Aorta (tissue), 5 donors: ENCODE measurements around the gene SNRNP25. TPM values are rescaled to one million over a fixed set of nuclear protein-coding genes. Genes with fewer than 3 reads are reported as not detected.

Source experiments
- ATAC-seq: fragments of 200-7000 bp; cut with Tn5 transposase; one replicate; pipeline ENCODE4 v1.9.1; 2022; ENCODE audit warnings: moderate library complexity; ENCODE audit not compliant: low FRiP score
- DNase-seq, 2 donors: peaks; one replicate each; pipeline ENCODE4 v3.0.0-alpha.2; 2020
- H3K27ac ChIP-seq, 2 donors: one replicate each; pipeline ENCODE4 v1.5.1; 2013; ENCODE audit warnings: low read length in 2 of 2, mild to moderate bottlenecking in 2 of 2, moderate library complexity in 2 of 2, control low read depth in 1 of 2, inconsistent platforms in 1 of 2, low read depth in 1 of 2
- H3K27me3 ChIP-seq, 2 donors: one replicate each; pipeline ENCODE4 v1.6.1; 2013; ENCODE audit warnings: control low read depth in 1 of 2, low read length in 1 of 2, mild to moderate bottlenecking in 1 of 2, moderate library complexity in 1 of 2; ENCODE audit not compliant: insufficient read depth in 2 of 2, control insufficient read depth in 1 of 2
- H3K36me3 ChIP-seq, 2 donors: one replicate each; pipeline ENCODE4 v1.6.1; 2013; ENCODE audit warnings: control low read depth in 1 of 2, low read length in 1 of 2, mild to moderate bottlenecking in 1 of 2; ENCODE audit not compliant: insufficient read depth in 2 of 2, control insufficient read depth in 1 of 2
- H3K4me1 ChIP-seq, 2 donors: one replicate each; pipeline ENCODE4 v1.6.1; 2013; ENCODE audit warnings: low read length in 2 of 2, control low read depth in 1 of 2, mild to moderate bottlenecking in 1 of 2, moderate library complexity in 1 of 2; ENCODE audit not compliant: insufficient read depth in 2 of 2, control insufficient read depth in 1 of 2
- H3K4me3 ChIP-seq, 2 donors: one replicate each; pipeline ENCODE4 v1.5.1; 2013; ENCODE audit warnings: low read length in 2 of 2, control low read depth in 1 of 2, mild to moderate bottlenecking in 1 of 2
- H3K9me3 ChIP-seq: one replicate; pipeline ENCODE4 v1.6.1; 2013; ENCODE audit warnings: mild to moderate bottlenecking, low read length; ENCODE audit not compliant: control insufficient read depth
- WGBS, 2 donors: extraction: QIAGEN DNeasy Blood & Tissue Kit; methylation state at CpG; one replicate each; pipeline ENCODE4 v1.1.7; 2013; 5-methylcytosine and 5-hydroxymethylcytosine counted together
- intact Hi-C, 2 donors: fragments of 100-400 bp; cut with DNase I; formaldehyde crosslinking; loops; one replicate each; pipeline versions ENCODE4 v1.14.2 to v1.15.0; 2022
- polyA plus RNA-seq, 2 donors: library from polyadenylated mRNA; stranded (reverse); fragments of 200-250 nt; gene quantifications; one replicate each; pipeline ENCODE4 v1.2.3, GENCODE V29; 2013
- total RNA-seq, 2 donors: library from RNA; stranded (reverse); fragmentation: NEBNext Ultra II Directional; extraction: Animal tissue kit (Norgen Biotek cat#: 25700); gene quantifications; one replicate each; pipeline ENCODE4 v1.2.1, GENCODE V29; 2021
- donor health status: healthy with polysubstance abuse.
- donor health status: Bipolar disorder and iron deficiency.
- donor health status: DM: no; HTN: no; CAD: no.
- donor health status: DM: no; HTN: no; CAD: no.
- donor health status: DM: yes; HTN: yes; CAD: no.

The SNRNP25 gene
- total and polyA plus RNA-seq, 4 donors, result 10.7 to 32.2 (median 14.8) TPM

- Histone ChIP-seq H3K4me3 (peak within 1 kb of the TSS; percentile 36 to 73), H3K36me3 (no peaks in the 10 kb centered on the region), H3K27ac (peak within 1 kb of the TSS in 1 of 2 donors; percentile 66), H3K9me3 (no peaks in the 10 kb centered on the region), H3K4me1 (peaks cover 0 to 3% of the 10 kb centered on the region in 2 donors), H3K27me3 (no peaks in the 10 kb centered on the region)
- WGBS, 2 donors, result 24 to 30% methylated on average over 44 to 62 of the region's 62 CpGs
- intact Hi-C loops, result no loop called here
- DNase-seq (peak in 1 of 2 donors; percentile 91), ATAC-seq (peak; percentile 64)
Measured at GRCh38 chr16:72561-73548, 19.2 kb downstream of the SNRNP25 start, which contains the start of gene RHBDF1. TSS of gene RHBDF1 (minus strand) at chr16:72631. CDS start at chr16:65015, 7,616 bp downstream.

- no peaks in the 10 kb centered on the region for H3K9me3 ChIP-seq
- no peak overlapping the region for H3K4me3 ChIP-seq
- ATAC-seq (no peak), DNase-seq (no peak)
- intact Hi-C loops, result no loop called here
- no peaks in the 10 kb centered on the region for H3K27me3 ChIP-seq
- H3K36me3 ChIP-seq, result no peaks in the 10 kb centered on the region
- H3K4me1 ChIP-seq, result peaks cover 0 to 3% of the 10 kb centered on the region in 2 donors
- 45 to 52% methylated on average over 12 of the region's 12 CpGs for WGBS, 2 donors
- H3K27ac ChIP-seq, result peak overlapping the region in 1 of 2 donors; percentile 33
Measured at GRCh38 chr16:74051-74746, 20.6 kb downstream of the SNRNP25 start.

GRCh38 chr16:74747-75334 is 21.2 kb downstream of the SNRNP25 start:
- Histone ChIP-seq H3K27me3 (no peaks in the 10 kb centered on the region), H3K9me3 (no peaks in the 10 kb centered on the region), H3K27ac (peak overlapping the region in 1 of 2 donors; percentile 72), H3K36me3 (no peaks in the 10 kb centered on the region), H3K4me3 (no peak overlapping the region), H3K4me1 (peaks cover 0 to 3% of the 10 kb centered on the region in 2 donors)
- ATAC-seq (no peak), DNase-seq (no peak)
- intact Hi-C loops, result no loop called here
- 88 to 90% methylated on average over 15 to 16 of the region's 16 CpGs for WGBS, 2 donors

GRCh38 chr16:75580-76501 is 22.2 kb downstream of the SNRNP25 start:
- H3K9me3 ChIP-seq, result no peaks in the 10 kb centered on the region
- intact Hi-C loops, result no loop called here
- peaks cover 0 to 1% of the 10 kb centered on the region in 2 donors for H3K36me3 ChIP-seq
- ATAC-seq (peak; percentile 49), DNase-seq (peak; percentile 88 to 89)
- peaks cover 0 to 3% of the 10 kb centered on the region in 2 donors for H3K4me1 ChIP-seq
- no peaks in the 10 kb centered on the region for H3K27me3 ChIP-seq
- 35 to 44% methylated on average over 11 of the region's 11 CpGs for WGBS, 2 donors
- H3K4me3 ChIP-seq, result no peak overlapping the region
- peak overlapping the region; percentile 17 to 72 for H3K27ac ChIP-seq

- Histone ChIP-seq H3K27me3 (no peaks in the 10 kb centered on the region), H3K36me3 (peaks cover 0 to 2% of the 10 kb centered on the region in 2 donors), H3K4me3 (no peak overlapping the region), H3K27ac (peak overlapping the region; percentile 72 to 76), H3K9me3 (no peaks in the 10 kb centered on the region), H3K4me1 (peaks cover 0 to 3% of the 10 kb centered on the region in 2 donors)
- intact Hi-C loops, result no loop called here
- peak; percentile 90 to 94 for DNase-seq
- WGBS, 2 donors, result 25 to 31% methylated on average over 13 of the region's 13 CpGs
- ATAC-seq, result peak; percentile 62
Measured at GRCh38 chr16:76535-77272, 23.1 kb downstream of the SNRNP25 start.

- peaks cover 0 to 3% of the 10 kb centered on the region in 2 donors for H3K4me1 ChIP-seq
- intact Hi-C loops, result no loop called here
- DNase-seq, result peak; percentile 78 to 86
Measured at GRCh38 chr16:77273-77806, 23.7 kb downstream of the SNRNP25 start.

GRCh38 chr16:77807-78443 is 24.3 kb downstream of the SNRNP25 start, which contains the start of gene MPG:
TSS of gene MPG (plus strand) at chr16:78225. CDS start at chr16:78310, 85 bp downstream.
- H3K9me3 ChIP-seq, result no peaks in the 10 kb centered on the region
- peak; percentile 81 for ATAC-seq
- H3K4me1 ChIP-seq, result peaks cover 0 to 3% of the 10 kb centered on the region in 2 donors
- peaks cover 0 to 2% of the 10 kb centered on the region in 2 donors for H3K36me3 ChIP-seq
- WGBS, 2 donors, result 0 to 1% methylated on average over 41 to 83 of the region's 83 CpGs
- H3K4me3 ChIP-seq, result peak within 1 kb of the TSS; percentile 74 to 77
- intact Hi-C loops, result no loop called here
- peak; percentile 92 to 96 for DNase-seq
- H3K27ac ChIP-seq, result peak within 1 kb of the TSS; percentile 72 to 76
- no peaks in the 10 kb centered on the region for H3K27me3 ChIP-seq

More at GRCh38 chr16:77273-77806, 23.7 kb downstream of the SNRNP25 start:
- no peaks in the 10 kb centered on the region for H3K9me3 ChIP-seq
- peak overlapping the region; percentile 74 to 77 for H3K4me3 ChIP-seq
- no peaks in the 10 kb centered on the region for H3K27me3 ChIP-seq
- H3K36me3 ChIP-seq, result peaks cover 0 to 2% of the 10 kb centered on the region in 2 donors
- WGBS, 2 donors, result 4 to 5% methylated on average over 21 to 31 of the region's 31 CpGs
- peak overlapping the region; percentile 72 to 76 for H3K27ac ChIP-seq
- ATAC-seq, result peak; percentile 63
